PFSK-1 (cell line): Measurements from ENCODE around the gene PITPNM2.

Source experiments
- POLR2AphosphoS5 ChIP-seq: IDR thresholded peaks from 2 replicates; pipeline ENCODE4 v1.6.1; 2012; ENCODE audit warnings: low read depth, mild to moderate bottlenecking, control low read depth, low read length, moderate library complexity
- SIN3A ChIP-seq: IDR thresholded peaks from 2 replicates; pipeline ENCODE4 v1.6.1; 2012; ENCODE audit warnings: mild to moderate bottlenecking, low read length, moderate library complexity, borderline replicate concordance; ENCODE audit not compliant: insufficient read depth
- TAF1 ChIP-seq: IDR thresholded peaks from 2 replicates; pipeline ENCODE4 v1.6.1; 2012; ENCODE audit warnings: low read length, control low read depth, borderline replicate concordance; ENCODE audit not compliant: insufficient read depth

DNA sequence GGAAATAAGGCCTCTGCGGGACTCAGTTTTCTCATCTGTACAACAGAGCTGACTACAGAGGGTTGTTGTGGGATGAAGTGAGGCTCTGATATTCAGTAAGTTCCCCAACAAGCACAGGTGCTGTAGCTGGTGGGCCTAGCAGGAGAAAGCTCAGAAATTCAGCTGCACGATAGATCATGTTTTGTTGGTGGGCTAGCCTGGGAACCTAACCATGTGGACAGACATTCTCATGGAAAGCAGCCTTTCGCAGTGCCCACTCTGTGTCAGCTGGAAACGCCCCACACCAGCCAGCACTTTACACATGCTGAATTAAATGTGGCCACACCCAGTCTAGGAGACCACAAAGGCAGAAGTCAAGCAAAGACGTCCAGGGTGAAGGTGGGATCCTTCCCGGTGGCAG, 16.1 kb downstream of the PITPNM2 start:
- TF ChIP-seq POLR2AphosphoS5 = no peak
- no peak for TF ChIP-seq SIN3A
- no peak for TF ChIP-seq TAF1
